Peyer's patch (tissue), 4 donors: Measurements from ENCODE around the gene TEX29. TPM values are rescaled to one million over a fixed set of nuclear protein-coding genes. Genes with fewer than 3 reads are reported as not detected.

Experiments used
- DNase-seq, 3 donors: peaks; one replicate each; pipeline ENCODE4 v3.0.0-alpha.2; 2017 to 2019
- H3K27ac ChIP-seq, 4 donors: fragments of 200-600 bp; sonication (generic); one replicate each; pipeline ENCODE4 v1.5.1; 2016 to 2019
- H3K27me3 ChIP-seq, 2 donors: fragments of 200-600 bp; sonication (generic); one replicate each; pipeline ENCODE4 v1.5.1; 2019
- H3K36me3 ChIP-seq, 3 donors: fragments of 200-600 bp; sonication (generic); one replicate each; pipeline ENCODE4 v1.5.1; 2016 to 2019
- H3K4me1 ChIP-seq, 4 donors: fragments of 200-600 bp; sonication (generic); one replicate each; pipeline ENCODE4 v1.5.1; 2016 to 2019
- H3K4me3 ChIP-seq, 4 donors: fragments of 200-600 bp; sonication (generic); 1 replicate in 3 of 4; 2 replicates in 1 of 4; pipeline ENCODE4 v1.5.1; 2016 to 2019; ENCODE audit warnings: mild to moderate bottlenecking in 1 of 4
- H3K9me3 ChIP-seq, 4 donors: fragments of 200-600 bp; sonication (generic); one replicate each; pipeline ENCODE4 v1.5.1; 2016 to 2019; ENCODE audit warnings: mild to moderate bottlenecking in 1 of 4
- CTCF ChIP-seq, 6 experiments: fragments of 450-650 bp in 4 of 6; fragments of 200-600 bp in 2 of 6; sonication (generic) in 1 of 6; IDR thresholded peaks; one replicate each; pipeline ENCODE4 v1.5.1; 2017 to 2019; ENCODE audit warnings: antibody characterized with exemption in 6 of 6, mild to moderate bottlenecking in 3 of 6, moderate library complexity in 1 of 6
- POLR2A ChIP-seq, 2 donors: fragments of 450-650 bp; IDR thresholded peaks; one replicate each; pipeline ENCODE4 v1.5.1; 2017; ENCODE audit warnings: antibody characterized with exemption in 2 of 2, mild to moderate bottlenecking in 2 of 2, moderate library complexity in 2 of 2
- total RNA-seq, 4 donors: library from RNA; depleted of rRNA; stranded (reverse); fragments of >200 nt; gene quantifications; one replicate each; pipeline ENCODE4 v1.1.0, GENCODE V29; 2016

The TEX29 gene
- total RNA-seq, 4 donors from 2014 or later, result not detected

GRCh38 chr13:111327730-111328573 is 7.5 kb downstream of the TEX29 start:
- peak in 1 of 3 donors; percentile 34 for DNase-seq
- Histone ChIP-seq H3K27ac (no peak overlapping the region), H3K9me3 (no peaks in the 10 kb centered on the region), H3K36me3 (no peaks in the 10 kb centered on the region), H3K4me1 (no peaks in the 10 kb centered on the region), H3K4me3 (no peak overlapping the region), H3K27me3 (no peaks in the 10 kb centered on the region)
- TF ChIP-seq CTCF (IDR thresholded peaks at IDR 0.05) (no peak), POLR2A (IDR thresholded peaks at IDR 0.05) (no peak)

- Histone ChIP-seq H3K27me3 (no peaks in the 10 kb centered on the region), H3K36me3 (no peaks in the 10 kb centered on the region), H3K4me1 (no peaks in the 10 kb centered on the region), H3K27ac (no peak overlapping the region), H3K9me3 (no peaks in the 10 kb centered on the region), H3K4me3 (no peak overlapping the region)
- peak in 1 of 3 donors; percentile 36 for DNase-seq
- no peak for TF ChIP-seq POLR2A (IDR thresholded peaks at IDR 0.05)
- TF ChIP-seq CTCF (IDR thresholded peaks at IDR 0.05), result no peak
These were observed 8.3 kb downstream of the TEX29 start for GRCh38 chr13:111328574-111329410.

GRCh38 chr13:111329641-111330040 is 9.2 kb downstream of the TEX29 start:
- Histone ChIP-seq H3K27ac (no peak overlapping the region), H3K4me3 (no peak overlapping the region), H3K9me3 (no peaks in the 10 kb centered on the region), H3K36me3 (no peaks in the 10 kb centered on the region), H3K4me1 (no peaks in the 10 kb centered on the region), H3K27me3 (no peaks in the 10 kb centered on the region)
- TF ChIP-seq POLR2A (IDR thresholded peaks at IDR 0.05) (no peak), CTCF (IDR thresholded peaks at IDR 0.05) (no peak)
- DNase-seq, result peak in 1 of 3 donors; percentile 31

- Histone ChIP-seq H3K9me3 (no peaks in the 10 kb centered on the region), H3K36me3 (no peaks in the 10 kb centered on the region), H3K4me3 (no peak overlapping the region), H3K27ac (no peak overlapping the region), H3K27me3 (no peaks in the 10 kb centered on the region), H3K4me1 (no peaks in the 10 kb centered on the region)
- TF ChIP-seq CTCF (IDR thresholded peaks at IDR 0.05) (no peak), POLR2A (IDR thresholded peaks at IDR 0.05) (no peak)
- peak in 1 of 3 donors; percentile 33 for DNase-seq
These were observed 9.7 kb downstream of the TEX29 start for GRCh38 chr13:111330066-111330610.

- H3K36me3 ChIP-seq, result no peaks in the 10 kb centered on the region
- no peak overlapping the region for H3K27ac ChIP-seq
- no peak for TF ChIP-seq POLR2A (IDR thresholded peaks at IDR 0.05)
- no peak for TF ChIP-seq CTCF (IDR thresholded peaks at IDR 0.05)
- H3K9me3 ChIP-seq, result no peaks in the 10 kb centered on the region
- H3K27me3 ChIP-seq, result no peaks in the 10 kb centered on the region
- H3K4me1 ChIP-seq, result no peaks in the 10 kb centered on the region
- H3K4me3 ChIP-seq, result no peak overlapping the region
- no peak for DNase-seq
These were observed 14.9 kb downstream of the TEX29 start for GRCh38 chr13:111335298-111335697.
